Measurements from ENCODE around the gene FSD1.
"Not testable (repeated sequence)": the region's sequence is repeated elsewhere in the genome, so short reads cannot be mapped to it uniquely, and the experiment has no call there.

FSD1 gene

GRCh38 chr19:4284974-4285373 is 19.4 kb upstream of the FSD1 start:
- no peak for DNase-seq

DNA sequence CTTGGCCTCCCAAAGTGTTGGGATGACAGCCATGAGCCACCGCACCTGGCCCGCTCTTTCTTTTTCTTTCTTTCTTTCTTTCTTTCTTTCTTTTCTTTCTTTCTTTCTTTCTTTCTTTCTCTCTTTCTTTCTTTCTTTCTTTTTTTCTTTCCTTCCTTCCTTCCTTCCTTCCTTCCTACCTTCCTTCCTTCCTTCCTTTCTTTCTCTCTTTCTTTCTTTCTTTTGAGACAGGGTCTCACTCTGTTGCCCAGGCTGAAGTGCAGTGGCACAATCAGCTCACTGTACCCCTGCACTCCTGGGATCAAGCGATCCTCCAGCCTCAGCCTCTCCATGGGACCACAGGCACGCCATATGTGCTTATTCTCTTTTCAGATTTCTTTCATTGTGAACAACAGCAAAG is 18.3 kb upstream of the FSD1 start:
- DNase-seq: not testable (repeated sequence)

GRCh38 chr19:4288091-4288777 is 16.2 kb upstream of the FSD1 start:
- no peak for DNase-seq

- no peak for DNase-seq
Measured at GRCh38 chr19:4291184-4291732, 13.1 kb upstream of the FSD1 start.

DNA sequence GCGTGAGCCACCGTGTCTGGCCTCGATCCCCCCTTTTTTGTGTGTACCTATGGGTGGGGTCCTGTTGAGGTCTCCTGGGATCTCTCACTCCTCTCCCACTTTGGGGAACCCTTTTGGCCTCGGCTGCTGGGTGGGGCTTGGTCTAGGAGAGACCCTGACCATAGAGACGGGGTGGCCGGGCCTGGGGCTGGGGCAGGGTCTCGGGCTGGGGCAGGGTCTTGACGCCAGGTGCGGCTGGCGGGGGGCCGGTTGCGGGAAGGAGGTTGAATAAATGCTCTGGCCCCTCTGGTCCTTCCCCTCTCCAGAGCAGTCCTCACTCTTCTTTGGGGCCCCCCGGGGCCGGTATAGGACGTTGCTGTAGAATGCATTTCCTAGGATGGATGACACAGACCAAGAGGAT is 11.9 kb upstream of the FSD1 start:
- DNase-seq: no peak

- DNase-seq: no peak
Measured at GRCh38 chr19:4294389-4294788, 10.0 kb upstream of the FSD1 start.

DNA sequence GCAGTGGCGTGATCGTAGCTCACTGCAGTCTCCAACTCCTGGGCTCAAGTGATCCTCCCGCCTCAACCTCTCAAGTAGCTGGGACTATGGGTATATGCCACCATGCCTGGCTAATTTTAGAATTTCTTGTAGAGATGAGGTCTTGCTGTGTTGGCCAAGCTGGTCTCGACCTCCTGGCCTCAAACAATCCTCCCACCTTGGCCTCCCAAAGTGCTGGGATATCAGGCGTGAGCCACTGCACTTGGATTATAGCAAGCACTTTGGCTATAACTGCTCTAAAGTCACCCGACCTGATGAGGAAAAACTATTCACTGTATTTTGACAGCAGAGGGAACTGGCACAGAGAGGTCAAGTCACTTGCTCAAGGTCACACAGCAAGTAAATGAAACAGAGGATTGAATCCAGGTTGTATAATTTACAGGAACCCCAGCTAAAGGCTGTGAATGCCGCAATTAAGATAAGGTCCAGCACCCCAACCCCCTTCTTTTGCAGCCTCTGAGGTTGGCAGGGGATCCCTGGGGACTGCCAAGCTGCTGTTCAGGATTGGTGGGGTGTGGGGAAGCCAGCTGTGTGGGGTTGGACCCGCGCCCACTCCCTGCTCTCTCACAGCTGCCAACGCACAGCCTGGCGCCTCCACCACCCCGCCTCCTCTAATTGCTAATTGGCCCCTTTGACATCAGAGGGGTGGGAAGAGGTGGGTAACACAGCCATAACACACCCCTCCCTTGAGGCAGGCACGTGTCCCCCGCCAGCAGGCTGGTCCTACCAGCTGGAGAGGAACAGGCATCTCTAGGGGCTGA is 8.2 kb upstream of the FSD1 start:
- no peak for DNase-seq

GRCh38 chr19:4297901-4298809 is 6.2 kb upstream of the FSD1 start:
- no peak for DNase-seq

DNA sequence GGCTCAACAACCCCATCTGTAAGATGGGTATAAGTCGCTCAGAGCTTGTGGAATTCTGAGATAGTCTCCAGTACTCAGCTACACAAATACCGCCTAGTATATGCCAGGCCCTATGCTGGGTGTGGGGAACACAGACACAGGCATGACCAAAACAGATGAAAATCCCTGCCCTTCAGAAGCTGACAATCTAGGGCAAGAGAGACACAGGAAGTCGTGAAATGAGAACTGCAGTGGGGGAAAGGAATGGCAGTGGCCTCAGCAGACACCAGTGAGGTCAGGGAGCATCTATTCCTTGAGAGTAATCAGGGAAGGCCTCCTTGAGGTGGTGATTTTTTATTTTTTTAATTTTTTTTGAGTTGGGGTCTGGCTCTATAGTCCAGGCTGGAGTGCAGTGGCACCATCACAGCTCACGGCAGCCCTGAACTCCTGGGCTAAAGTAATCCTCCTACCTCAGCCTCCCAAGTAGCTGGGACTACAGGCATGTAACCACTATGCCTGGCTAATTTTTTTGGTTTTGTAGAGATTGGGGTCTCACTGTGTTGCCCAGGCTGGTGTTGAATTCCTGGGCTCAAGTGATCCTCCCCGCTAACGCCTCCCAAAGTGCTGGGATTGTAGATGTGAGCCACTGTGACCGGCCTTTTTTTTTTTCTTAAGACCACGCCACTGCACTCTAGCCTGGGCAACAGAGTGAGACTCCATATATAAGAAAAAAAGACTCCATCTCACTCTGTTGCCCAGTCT is 5.4 kb upstream of the FSD1 start:
- DNase-seq: no peak

DNA sequence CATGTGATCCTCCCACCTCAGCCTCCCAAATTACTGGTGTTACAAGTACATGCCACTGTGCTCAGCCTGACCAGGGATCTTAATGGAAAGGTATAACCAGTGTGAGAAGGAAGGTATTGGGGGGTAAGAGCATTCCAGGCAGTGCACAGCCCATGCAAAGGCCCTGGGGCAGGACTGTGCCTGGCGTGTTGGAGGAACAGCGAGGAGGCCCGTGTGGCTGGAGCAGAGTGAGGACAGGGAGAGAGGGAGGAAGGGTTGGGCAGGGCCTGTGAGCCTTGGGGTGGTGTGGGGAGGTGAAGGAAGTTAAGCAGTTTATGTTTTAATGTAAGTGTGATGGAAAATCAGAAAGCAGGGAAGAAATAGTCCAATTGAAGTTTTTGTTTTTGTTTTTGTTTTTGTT is 3.8 kb upstream of the FSD1 start:
- DNase-seq: no peak

GRCh38 chr19:4301590-4302242 is 2.7 kb upstream of the FSD1 start:
- DNase-seq: no peak

- no peak for DNase-seq
Measured at GRCh38 chr19:4302243-4302640, 2.2 kb upstream of the FSD1 start, which contains the start of gene TMIGD2. TSS of gene TMIGD2 (minus strand) at chr19:4302389. CDS start at chr19:4302385, 4 bp downstream.

DNA sequence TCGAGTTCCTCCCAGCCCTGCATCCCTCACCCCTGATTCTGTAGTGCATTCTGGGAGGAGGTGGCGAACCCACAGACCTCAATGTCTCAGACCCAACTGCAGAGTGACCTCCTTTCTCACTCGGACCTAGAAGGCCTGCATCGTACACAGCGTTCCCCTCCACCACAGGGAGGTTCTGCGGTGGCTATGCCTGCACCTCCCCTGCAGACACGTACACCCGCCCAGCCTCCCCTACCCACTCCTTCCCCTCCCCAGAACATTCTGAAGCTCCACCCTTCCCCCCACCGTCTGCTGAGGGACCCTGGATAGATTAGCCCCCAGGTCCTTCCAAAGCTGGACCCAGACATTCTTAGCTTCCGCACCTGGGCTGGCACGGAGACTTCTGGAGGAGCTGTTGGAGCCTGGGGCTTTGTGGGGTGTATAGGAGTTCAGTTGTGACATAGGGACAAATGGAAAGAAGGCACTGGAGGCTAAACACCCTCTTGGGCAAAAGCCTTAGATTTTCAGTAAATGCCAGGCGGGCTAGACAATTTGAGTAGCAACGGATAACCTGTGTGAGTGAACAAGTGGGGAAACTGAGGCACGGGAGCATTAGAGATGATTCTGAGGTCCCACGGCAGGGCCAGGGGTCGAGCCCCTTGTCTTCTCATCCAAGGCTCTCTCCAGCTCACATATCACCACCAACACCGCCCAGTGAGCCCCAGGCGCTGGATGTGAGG is 420 bp upstream of the FSD1 start:
- no peak for DNase-seq

GRCh38 chr19:4305257-4305612 is 837 bp downstream of the FSD1 start:
- DNase-seq: no peak

DNA sequence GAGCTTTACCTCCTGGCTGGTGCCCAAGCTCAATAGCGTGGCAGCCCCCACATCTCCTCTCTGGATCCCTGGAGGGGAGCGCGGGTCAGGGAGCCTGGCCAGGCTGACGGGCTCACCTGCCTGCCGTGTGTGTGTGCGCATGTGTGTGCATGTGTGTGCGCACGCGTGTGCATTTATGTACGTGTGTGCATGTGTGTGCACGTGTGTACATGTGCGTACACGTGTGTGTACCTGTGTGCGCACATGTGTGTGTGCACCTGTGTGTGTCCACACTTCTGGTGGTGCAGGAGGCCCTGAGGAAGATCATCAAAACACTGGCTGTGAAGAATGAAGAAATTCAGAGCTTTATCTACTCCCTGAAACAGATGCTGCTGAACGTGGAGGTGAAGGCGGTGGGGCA is 1.3 kb downstream of the FSD1 start:
- no peak for DNase-seq

GRCh38 chr19:4310247-4311121 is 6.1 kb downstream of the FSD1 start:
- DNase-seq: no peak

DNA sequence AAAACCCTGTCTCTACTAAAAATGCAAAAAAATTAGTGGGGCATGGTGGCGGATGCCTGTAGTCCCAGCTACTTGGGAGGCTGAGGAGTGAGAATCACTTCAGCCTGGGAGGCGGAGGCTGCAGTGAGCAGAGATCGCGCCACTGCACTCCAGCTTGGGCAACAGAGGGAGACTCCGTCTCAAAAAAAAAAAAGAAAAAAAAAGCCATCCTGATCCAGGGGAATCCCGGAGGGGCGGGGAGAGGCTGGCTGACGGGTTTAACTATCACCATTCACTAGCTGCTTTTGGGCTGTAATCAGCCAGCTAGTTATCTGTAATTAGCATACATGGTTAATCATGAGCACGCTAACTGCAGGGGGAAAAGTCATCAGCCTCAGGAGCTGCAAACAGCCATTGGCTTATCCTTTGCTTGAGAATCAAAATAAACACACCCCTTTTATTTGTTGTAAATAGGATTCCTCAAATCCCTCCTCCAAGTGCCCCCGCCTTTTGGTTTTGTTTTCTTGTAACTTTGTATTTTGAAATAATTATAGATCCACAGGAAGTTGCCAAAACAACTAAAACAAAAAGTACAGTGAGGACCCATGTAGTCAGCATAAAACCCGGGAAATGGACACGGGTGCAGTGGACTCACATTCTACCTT is 9.6 kb downstream of the FSD1 start:
- DNase-seq: peak; percentile 15 to 33

- DNase-seq: peak in 1 of 2 donors; percentile 19
Measured at GRCh38 chr19:4316956-4317355, 12.6 kb downstream of the FSD1 start.

- no peak for DNase-seq
Measured at GRCh38 chr19:4318460-4318859, 14.1 kb downstream of the FSD1 start.

All from inflammatory macrophage (primary cell).